HG03442 (cell line): ENCODE results near the gene CCDC181.
"Not testable (repeated sequence)": the region's sequence is repeated elsewhere in the genome, so short reads cannot be mapped to it uniquely, and the experiment has no call there.

Experiments used
- ATAC-seq: cut with Tn5 transposase; IDR thresholded peaks from one replicate; pipeline ENCODE4 v1.9.1; 2021; ENCODE audit warnings: mild to moderate bottlenecking, moderate library complexity; ENCODE audit not compliant: unreplicated experiment

The CCDC181 gene

DNA sequence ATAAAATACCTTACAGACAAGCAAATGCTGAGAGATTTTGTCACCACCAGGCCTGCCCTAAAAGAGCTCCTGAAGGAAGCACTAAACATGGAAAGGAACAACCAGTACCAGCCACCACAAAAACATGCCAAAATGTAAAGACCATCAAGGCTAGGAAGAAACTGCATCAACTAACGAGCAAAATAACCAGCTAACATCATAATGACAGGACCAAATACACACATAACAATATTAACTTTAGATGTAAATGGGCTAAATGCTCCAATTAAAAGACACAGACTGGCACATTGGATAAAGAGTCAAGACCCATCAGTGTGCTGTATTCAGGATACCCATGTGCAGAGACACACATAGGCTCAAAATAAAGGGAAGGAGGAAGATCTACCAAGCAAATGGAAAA lies 24.7 kb downstream of the CCDC181 start:
- not testable (repeated sequence) for ATAC-seq

- ATAC-seq: no peak
Measured at GRCh38 chr1:169395955-169396354, 31.3 kb downstream of the CCDC181 start.

DNA sequence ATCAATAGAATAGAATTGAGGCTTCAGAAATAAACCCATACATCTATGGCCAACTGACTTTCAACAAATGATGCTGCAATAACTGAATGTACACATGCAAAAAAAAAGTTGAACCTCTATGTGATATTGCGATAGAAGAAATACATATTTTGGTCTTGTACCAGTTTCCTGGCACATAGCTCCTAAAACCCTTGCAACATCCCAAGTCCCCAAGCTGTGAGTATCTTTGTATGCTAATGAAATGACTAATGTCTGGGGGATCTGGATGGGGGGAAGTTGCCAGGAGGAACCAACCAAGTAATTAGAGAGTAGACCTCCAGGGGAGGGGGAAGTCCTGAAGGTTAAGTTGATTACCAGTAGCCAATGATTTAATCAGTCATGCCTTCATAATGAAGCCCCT lies 34.9 kb downstream of the CCDC181 start:
- ATAC-seq: no peak

GRCh38 chr1:169390303-169390702 lies 37.0 kb downstream of the CCDC181 start:
- peak; percentile 91 for ATAC-seq

DNA sequence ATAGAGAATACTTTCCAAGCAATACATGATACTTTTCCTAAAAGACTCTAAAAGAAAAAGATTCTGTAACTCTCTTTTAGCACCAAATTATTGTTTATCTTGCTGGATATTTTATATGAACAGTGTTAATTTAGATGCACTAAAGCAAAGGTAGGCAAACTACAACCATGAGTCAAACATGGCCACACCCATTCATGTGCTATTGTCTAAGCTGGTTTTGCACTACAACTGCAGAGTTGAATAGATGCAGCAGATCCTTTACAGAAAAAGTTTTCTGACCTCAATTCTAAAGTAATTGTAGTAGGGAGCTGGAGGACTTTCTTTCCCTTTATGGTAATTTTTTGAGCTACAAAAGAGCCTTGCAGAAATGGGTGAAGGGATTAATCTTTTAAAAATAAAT lies 39.9 kb downstream of the CCDC181 start:
- ATAC-seq: no peak

GRCh38 chr1:169383449-169383848 lies 43.8 kb downstream of the CCDC181 start:
- no peak for ATAC-seq

DNA sequence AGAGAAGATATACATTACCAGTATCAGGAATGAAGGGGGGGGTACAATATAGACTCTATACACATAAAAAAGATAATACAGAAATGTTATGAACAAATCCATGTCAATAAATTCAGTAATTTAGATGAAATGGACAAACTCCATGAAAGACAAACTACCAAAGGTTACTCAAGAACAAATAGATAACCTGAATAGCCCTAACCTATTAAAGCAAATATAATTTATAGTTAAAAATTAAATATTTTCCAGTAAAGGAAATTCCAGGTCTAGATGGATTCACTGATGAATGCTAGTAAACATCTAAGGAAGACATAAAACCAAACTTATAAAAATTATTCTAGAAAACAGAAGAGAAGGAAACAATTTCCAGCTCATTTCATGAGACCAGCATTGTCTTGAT lies 46.1 kb downstream of the CCDC181 start:
- ATAC-seq: no peak

- ATAC-seq: no peak
Measured at GRCh38 chr1:169371404-169371803, 55.9 kb downstream of the CCDC181 start.

DNA sequence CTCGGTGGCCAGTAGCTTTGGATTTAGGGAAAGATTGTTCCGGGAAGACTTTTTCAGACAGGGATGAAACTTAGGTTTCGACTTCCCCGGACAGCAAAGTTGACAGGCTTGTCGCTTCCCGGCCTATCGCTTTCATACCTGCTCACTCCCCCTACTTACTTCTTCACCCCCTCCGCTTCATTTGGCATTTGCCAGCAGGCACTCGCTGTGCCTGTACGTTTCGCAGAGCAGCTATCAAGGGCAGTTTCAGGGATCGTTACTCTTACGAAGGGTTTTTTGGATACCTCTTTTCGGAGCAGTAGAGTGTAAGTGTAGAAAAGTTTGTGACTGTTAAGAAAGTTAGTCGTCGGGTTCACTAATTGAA lies 58.9 kb downstream of the CCDC181 start:
- no peak for ATAC-seq

- peak; percentile 95 for ATAC-seq
Measured at GRCh38 chr1:169367686-169368405, 59.4 kb downstream of the CCDC181 start, which contains the start of the genes BLZF1 and NME7. Gene BLZF1 (plus strand): TSS chr1:169368195. CDS start chr1:169369523, 1,328 bp downstream. Gene NME7 (minus strand): TSS chr1:169367797. CDS start chr1:169367710, 87 bp downstream.

DNA sequence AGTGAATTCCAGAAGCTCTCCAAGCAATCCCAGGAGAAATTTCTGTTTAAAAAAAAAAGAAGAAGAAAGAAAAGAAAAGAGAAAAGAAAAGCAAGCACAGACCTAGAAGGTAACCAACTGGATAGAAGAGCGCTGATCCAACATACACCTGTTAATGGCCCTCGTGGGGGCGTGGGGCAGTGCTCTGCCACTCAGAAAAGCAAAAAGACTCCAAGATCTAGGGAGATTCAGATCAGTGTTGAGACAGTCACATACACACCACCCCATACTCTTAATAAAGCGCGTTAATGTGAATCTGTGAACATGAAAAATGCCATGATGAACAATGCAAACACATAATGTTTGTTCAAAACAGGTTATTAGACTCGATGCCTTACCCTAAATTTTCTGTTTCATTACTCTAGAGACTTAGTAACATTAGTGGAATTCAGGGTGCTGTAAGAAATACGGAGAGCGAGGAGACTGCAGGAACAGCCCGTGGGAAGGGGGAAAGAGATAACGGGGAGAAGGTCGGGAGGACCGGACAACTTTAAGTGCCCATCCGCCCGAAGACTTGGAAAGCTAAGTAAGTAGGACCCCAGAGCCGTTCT lies 60.1 kb downstream of the CCDC181 start:
- ATAC-seq: no peak

- no peak for ATAC-seq
Measured at GRCh38 chr1:169364948-169365347, 62.3 kb downstream of the CCDC181 start.

DNA sequence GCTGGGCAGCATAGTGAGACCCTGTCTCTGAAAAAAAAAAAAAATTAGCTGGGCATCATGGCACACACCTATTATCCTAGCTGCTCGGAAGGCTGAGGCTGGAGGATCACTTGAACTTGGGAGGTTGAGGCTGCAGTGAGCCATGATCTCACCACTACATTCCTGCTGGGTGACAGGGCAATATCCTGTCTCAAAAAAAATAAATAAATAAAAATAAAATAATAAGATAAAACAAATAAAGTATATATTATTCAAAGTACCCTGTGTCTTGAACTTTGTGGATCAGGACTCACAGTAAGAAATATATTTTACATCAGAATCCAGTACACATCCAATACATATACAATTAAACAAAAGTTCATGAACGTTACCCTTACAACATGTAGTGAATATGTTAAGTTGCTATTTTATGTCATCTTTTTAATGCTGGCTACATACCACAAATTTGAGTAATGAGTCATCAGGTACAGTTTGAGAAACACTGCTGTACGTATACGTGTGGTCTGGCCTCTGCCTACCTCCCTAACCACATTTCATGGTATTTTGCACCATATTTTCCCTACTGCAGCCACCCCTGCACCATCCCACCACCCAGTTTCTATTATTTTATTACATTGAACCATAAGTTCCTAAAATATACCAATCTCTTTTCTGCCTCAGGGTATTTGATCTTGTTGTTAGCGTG lies 64.1 kb downstream of the CCDC181 start:
- peak; percentile 41 for ATAC-seq

DNA sequence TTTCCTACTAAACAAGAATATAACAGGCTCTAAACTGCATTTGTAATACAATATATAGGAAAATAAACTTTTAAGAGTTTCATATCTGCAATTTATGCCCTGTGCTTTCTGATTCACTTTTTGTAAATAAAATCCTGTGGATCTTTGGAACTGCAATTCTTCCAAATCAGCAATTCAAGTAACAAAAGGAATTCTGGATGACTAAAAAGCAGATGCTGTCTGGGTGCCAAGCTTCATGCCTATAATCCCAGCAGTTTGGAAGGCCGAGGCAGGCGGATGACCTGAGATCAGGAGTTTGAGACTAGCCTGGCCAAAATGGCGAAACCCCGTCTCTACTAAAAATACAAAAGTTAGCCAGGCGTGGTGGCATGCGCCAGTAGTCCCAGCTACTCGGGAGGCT lies 66.0 kb downstream of the CCDC181 start:
- ATAC-seq: no peak

DNA sequence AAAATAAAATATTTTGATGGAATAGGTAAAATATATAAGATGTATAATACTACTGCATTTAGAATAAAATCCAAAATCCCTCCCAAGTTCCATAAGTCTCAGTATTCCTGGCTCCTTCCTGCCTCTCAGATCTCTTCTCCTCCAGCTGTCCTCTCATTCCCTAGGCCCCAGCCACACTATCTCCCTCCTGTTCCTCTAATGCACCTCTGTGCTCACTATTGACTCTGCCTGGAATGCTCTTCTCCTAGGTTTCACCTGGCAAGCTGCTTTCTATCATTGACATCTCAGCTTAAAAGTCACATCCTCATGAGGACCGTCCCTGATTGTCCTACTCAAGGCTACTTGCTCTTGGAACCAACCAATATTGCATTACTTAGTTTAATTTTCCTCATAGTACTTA lies 66.9 kb downstream of the CCDC181 start:
- no peak for ATAC-seq

GRCh38 chr1:169348383-169349036 lies 78.8 kb downstream of the CCDC181 start:
- ATAC-seq: no peak

GRCh38 chr1:169347688-169348382 lies 79.4 kb downstream of the CCDC181 start:
- ATAC-seq: no peak

- ATAC-seq: no peak
Measured at GRCh38 chr1:169346036-169346589, 81.2 kb downstream of the CCDC181 start.

DNA sequence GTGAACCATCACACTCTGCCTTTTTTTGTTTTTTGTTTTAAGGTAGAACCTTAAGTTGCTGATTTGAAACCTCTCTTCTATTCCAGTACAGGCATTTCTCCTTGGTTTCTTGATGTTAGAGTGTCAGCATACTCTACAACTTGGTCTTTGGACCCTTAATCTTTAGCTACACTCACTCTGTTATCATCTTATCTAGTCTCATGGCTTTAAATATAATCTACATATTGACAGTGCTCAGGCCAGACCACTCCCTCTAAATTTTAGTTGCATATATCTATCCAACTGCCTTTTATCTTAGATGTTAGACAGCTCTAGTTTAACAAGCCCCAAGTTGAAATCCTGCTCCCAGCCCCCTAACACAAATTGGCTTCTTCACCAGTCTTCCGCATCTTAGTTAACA lies 81.8 kb downstream of the CCDC181 start:
- ATAC-seq: no peak
